ENCODE data around the gene HOOK2. TPM values are rescaled to one million over a fixed set of nuclear protein-coding genes. Genes with fewer than 3 reads are reported as not detected.

HOOK2 gene
- total and polyA plus RNA-seq, 2 of the 4 experiments (the other 2 are of a cell fraction): 7.5 to 21.6 TPM

GRCh38 chr19:12752056-12752781 is 23.1 kb downstream of the HOOK2 start:
- CTCF ChIA-PET: no interaction called here
- Histone ChIP-seq H4K5ac (ENCODE audit: low read depth, low read length) (no peak overlapping the region), H4K8ac (ENCODE audit: low read depth in 2 of 2, low read length in 2 of 2) (no peak overlapping the region), H3K79me1 (ENCODE audit: low read depth in 1 of 2, low read length in 2 of 2) (no peaks in the 10 kb centered on the region; a peak in 1 of 4 replicates), H2AK5ac (ENCODE audit: low read depth, low read length) (no peak overlapping the region), H3K9ac (ENCODE audit: low read depth, low read length) (no peak overlapping the region), H3K4me2 (ENCODE audit: low read depth, low read length) (no peak overlapping the region), H2AK9ac (replicated peaks; ENCODE audit: low read depth, low read length, poor library complexity) (no peak overlapping the region), H3K56ac (ENCODE audit: extremely low read depth, insufficient read depth, low read length) (no peak overlapping the region), H3K4me1 (ENCODE audit: control insufficient read depth, insufficient read depth, low read length) (peaks cover 3% of the 10 kb centered on the region; the same call in 1 of the 2 replicates), H3K4ac (ENCODE audit: low read depth, low read length) (no peak overlapping the region), H2AFZ (replicated peaks; ENCODE audit: low read length, poor library complexity) (no peak overlapping the region), H3K23ac (ENCODE audit: low read depth, low read length) (no peak overlapping the region), H3K9me3 (ENCODE audit: control insufficient read depth, insufficient read depth, low read length) (peaks cover 5% of the 10 kb centered on the region; the same call in 1 of the 2 replicates), H4K91ac (ENCODE audit: insufficient read depth, low read depth, low read length) (no peak overlapping the region), H2BK120ac (ENCODE audit: low read depth, low read length) (no peak overlapping the region), H2BK5ac (ENCODE audit: low read depth, low read length, poor library complexity, severe bottlenecking) (no peak overlapping the region), H3K18ac (ENCODE audit: low read depth, low read length) (no peak overlapping the region), H3K36me3 (ENCODE audit: control insufficient read depth, insufficient read depth, low read length) (peaks cover 7% of the 10 kb centered on the region), H2BK20ac (ENCODE audit: low read depth, low read length) (no peak overlapping the region), H3K4me3 (ENCODE audit: insufficient read depth, low read depth, low read length) (no peak overlapping the region), H3K9me1 (ENCODE audit: insufficient read depth, low read length) (no peaks in the 10 kb centered on the region), H3K14ac (replicated peaks; ENCODE audit: low read depth, low read length) (no peak overlapping the region), H3K27me3 (ENCODE audit: control insufficient read depth, insufficient read depth, low read length) (peaks cover 26% of the 10 kb centered on the region), H3K27ac (ENCODE audit: insufficient read depth, low read length) (no peak overlapping the region), H2BK15ac (ENCODE audit: low read depth, low read length) (no peak overlapping the region), H4K20me1 (ENCODE audit: insufficient read depth, low read length) (no peaks in the 10 kb centered on the region)
- POLR2A ChIA-PET (ENCODE audit: unreplicated experiment): no interaction called here
- BruUV-seq (replicated peaks): no TSS peak
- intact Hi-C loops (cut with micrococcal nuclease): no loop called here
- dilution Hi-C loops (cut with HindIII; ENCODE audit: low sequenced_read_pairs, unreplicated experiment): no loop called here
- WGBS, 2 experiments (ENCODE audit: extremely low coverage in 2 of 2, insufficient read length in 1 of 2): 75% methylated on average over 5 of the region's 23 CpGs; no CpG with 5 or more reads in 1 of the 2 experiments
- in situ Hi-C loops (cut with MboI; ENCODE audit: low sequenced_read_pairs): no loop called here
- ATAC-seq (ENCODE audit: low read depth): no peak
- no peak for TF ChIP-seq CTCF (conservative IDR thresholded peaks at IDR 0.05; ENCODE audit: low read depth, low read length)
- no peak for TF ChIP-seq CEBPB (IDR thresholded peaks at IDR 0.05; ENCODE audit: low read depth, low read length)
- TF ChIP-seq POLR2A (IDR thresholded peaks at IDR 0.05; ENCODE audit: low read depth, low read length): no peak
- DNase-seq: no peak
